HG02571 (cell line): ENCODE measurements around the gene SPIRE1.

Experiments
- ATAC-seq: cut with Tn5 transposase; IDR thresholded peaks from one replicate; pipeline ENCODE4 v1.9.1; 2021; ENCODE audit warnings: mild to moderate bottlenecking, moderate library complexity; ENCODE audit not compliant: unreplicated experiment

SPIRE1 gene

DNA sequence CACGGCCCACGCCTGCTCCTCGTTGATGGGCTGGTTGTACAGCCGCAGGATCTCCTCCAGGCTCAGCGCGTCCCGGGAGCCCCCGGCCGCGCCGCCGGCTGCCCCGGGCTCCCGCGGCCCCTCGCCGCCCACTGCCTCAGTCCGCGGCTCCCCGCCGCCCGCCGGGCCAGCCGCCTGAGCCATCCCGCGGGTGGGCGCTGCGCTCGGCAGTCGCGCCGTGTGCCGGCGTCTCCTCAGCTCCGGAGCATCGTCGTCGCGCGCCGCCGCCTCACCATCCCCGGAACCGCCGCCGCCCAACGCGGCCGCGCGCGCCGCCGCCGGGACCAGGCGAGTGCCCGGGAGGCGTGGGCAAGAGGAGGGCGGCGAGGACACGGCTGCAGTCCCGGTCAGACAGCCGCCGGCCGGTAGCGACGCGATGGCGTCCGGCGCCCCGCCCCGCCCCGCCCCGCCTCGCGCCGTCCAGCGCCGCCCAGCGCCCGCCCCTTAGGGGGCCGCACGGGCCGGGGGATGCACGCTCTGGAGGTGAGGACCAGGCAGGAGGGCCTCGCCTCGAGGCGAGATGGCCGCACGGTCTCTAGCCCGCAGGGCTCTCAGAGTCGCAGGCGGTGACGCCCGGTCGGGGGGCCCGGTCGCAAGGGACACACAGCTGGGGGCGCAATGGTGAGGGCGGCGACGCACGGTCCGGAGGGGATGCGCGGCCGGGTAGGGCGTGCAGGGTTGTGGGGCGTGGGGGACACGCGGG is at the start of gene SPIRE1:
TSS of gene SPIRE1 (minus strand) at position 424 of the 742 bp plus-strand sequence. CDS start at position 183, 241 bp downstream.
- ATAC-seq, result peak; percentile 76

DNA sequence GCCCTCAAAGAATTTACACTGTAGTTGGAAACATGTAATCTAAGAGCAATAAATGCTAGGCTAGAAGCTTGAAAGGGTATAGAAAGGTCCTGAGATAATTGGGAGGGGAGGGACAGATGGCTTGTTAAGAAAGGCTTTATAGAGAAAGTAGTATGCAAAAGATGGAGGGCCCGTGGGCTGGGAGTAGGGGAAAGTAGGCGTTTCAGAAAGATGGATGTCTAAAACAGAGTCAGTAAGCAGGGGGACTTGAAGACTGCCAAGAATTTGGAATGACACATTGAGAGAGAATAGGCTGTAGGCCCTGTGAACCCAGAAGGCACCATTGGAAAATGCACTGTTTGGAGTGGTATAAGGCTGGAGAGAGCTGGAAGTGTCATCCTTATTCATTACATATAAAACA is 45.8 kb upstream of the SPIRE1 start:
- no peak for ATAC-seq

DNA sequence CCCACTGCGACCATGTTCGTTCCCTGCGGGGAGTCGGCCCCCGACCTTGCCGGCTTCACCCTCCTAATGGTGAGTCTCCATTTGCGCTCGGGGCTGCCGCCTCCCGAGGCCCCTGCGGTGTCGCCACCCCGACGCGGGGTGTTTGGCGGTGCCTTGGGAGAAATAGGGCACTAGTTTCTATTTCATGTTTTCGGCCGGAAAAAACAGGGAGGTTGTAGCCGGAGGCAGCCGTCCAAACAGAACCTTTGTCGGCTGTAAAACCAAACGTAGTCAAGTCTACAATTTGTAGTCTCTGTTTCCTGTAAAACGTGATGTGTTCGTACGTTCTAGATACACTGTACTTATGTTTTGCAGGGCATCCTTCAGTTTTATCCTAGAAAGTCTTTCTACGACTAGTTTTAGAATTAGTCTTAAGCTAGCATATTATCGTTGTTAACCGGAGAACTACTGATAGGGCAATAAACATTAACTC is 45.2 kb upstream of the SPIRE1 start:
- ATAC-seq, result peak; percentile 33

DNA sequence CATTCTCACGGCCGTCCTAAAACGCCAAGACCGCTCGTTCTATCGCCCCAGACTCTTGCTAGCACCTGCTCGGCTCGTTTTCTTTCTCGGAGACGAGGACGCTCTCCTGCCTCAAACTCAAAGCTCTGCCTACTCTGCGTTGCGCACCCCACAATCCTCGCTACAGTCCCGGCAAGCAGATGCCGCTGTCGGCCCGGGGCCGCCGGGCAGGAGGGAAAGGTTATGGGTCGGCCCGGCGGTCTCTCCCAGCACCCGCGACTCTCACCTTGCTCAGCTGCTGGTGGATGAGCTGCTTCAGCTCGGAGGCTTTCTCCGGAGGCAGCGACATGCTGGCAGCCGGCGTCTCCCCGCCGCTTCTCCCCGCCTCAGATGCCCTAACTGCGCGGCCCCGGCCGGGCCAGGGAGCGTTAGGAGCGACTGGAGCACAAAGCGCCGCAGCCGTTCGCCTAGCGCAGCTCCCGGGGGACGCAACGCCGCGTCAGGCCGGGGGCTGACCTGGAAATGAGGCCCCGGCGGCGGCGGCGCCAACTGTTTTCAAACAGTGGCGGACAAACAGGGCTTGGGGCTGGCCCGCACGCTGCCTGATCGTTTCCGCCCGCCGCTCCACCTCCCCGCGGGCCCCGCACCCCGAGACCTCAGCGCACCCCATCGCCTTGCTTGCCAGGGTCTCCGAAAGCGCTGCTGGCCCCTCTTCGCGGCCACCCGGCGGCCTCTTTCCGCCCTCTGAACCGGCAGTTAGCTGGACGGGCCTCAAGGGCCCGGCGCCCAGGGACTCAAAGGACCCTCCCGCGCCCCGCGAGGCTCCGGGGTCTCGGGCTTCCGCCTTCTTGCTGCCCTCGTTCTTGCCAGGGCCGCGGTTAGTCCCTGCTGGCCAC is 44.6 kb upstream of the SPIRE1 start, which contains the start of the genes CEP76 and PSMG2:
TSS of gene CEP76 (minus strand) at position 503 of the 875 bp plus-strand sequence. CDS start at position 328, 175 bp downstream.
TSS of gene PSMG2 (plus strand) at position 822 of the 875 bp plus-strand sequence. CDS start 66 bp downstream, outside the sequence.
- peak; percentile 83 for ATAC-seq

DNA sequence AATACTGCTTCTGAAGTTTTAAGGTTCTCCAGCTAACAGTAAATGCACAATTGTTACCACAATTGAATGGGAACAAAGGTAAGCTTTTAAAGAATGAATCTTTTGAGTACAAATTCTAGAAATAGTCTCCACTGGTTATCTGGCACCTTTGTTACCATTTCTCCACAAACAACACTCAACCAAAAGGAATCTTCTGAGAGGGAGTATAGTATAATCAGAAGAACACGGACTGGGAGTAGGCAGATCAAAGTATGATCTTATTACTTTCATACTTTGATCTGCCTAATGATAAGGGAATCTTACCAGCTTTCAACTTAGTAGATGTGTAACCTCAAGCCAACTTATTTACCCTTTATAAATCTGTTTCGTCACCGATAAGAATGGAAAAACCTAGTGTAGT is 43.3 kb upstream of the SPIRE1 start:
- ATAC-seq, result no peak

DNA sequence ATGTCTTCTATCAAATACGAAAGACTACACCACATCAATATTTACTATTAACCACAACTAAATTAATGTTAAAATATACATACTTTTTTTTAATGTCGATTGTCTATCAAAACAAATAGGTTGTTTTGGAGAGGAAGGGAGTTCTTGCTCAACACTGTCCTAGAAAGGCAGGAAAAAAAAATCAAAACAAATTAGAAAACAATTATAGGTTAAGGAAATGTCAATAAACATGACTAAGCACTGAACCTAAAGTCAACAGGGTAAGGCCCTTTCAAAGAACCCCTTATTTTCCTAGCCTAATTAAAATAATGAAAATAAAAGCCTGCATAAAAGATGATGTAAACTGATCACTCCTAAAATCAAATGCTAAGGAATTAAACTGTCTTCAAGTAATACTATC is 41.8 kb upstream of the SPIRE1 start:
- ATAC-seq, result no peak

DNA sequence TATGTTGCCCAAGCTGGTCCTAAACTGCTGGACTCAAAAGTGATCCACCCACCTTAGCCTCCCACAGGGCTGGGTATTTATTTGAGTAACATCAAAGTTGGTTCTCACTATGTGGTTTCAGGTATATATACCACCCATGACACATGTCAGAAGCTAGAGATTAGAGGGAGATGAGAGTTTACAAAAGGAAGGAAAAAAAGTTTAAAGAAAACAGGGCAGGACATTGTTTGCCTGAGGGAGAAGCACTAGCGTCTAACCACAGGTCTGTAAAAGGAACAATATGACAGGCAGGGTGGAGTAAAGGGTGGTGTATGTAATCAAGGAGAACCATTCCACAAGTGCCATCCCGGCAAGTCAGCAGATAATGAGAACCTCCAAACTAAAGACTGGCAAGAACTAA is 36.1 kb upstream of the SPIRE1 start:
- ATAC-seq, result no peak

DNA sequence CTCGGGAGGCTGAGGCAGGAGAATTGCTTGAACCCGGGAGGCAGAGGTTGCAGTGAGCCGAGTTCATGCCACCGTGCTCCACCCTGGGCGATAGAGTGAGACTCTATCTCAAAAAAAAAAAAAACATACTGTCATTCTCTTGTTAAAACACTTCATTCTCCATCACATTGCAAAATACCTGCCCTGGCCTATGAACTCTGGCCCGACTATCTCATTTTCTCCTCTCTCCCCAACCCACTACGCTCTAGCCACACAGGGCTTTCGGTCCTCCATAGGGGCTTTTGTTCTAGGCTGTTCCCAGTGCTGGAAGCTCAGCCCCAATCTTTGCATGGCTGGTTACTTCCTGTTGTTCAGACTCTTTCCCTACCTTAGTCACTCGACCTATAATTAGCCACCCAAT is 34.3 kb upstream of the SPIRE1 start:
- no peak for ATAC-seq

DNA sequence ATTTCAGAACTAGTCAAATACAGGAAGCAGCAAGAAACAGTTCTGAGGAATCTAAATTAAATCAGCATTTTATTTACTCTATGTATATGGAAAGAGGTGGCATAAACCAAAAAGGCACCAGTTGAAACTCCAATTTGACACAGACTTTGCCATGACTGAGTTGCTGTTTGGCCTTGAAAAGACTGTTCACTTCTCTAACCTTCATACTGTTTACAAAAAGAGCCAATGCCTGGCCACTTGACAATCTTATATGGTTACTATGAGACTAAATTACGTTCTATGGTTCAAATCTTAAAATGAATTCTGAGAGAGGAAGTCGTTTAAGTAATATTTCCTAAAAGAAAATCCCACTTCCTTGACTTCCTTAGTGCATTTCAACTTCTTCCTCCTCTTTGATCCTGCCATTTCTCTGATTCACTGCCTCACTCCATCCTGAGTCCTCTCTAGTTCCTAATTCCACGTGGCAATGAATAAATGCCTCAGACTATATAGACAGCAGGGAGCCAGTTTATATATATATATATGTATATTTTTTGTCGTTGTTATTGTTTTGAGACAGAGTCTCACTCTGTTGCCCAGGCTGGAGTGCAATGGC is 31.4 kb upstream of the SPIRE1 start:
- ATAC-seq, result no peak

DNA sequence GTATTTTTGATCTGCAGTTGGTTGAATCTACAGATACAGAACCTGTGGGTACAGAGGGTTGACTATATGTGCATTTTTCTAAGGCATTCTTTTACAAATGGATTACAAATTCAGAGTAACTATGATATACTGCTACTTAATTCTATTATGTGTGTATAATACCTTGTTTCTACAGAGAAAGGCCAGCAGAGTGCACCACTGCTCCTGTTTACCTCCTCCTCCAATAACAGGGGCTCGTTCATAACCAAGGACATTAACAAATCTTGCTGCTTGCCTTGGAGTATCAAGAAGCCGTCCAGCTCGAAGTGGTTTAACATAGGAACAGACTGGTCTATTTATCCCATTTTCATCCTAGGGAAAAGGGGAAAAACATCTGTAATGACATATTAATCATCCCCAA is 28.2 kb upstream of the SPIRE1 start:
- no peak for ATAC-seq

DNA sequence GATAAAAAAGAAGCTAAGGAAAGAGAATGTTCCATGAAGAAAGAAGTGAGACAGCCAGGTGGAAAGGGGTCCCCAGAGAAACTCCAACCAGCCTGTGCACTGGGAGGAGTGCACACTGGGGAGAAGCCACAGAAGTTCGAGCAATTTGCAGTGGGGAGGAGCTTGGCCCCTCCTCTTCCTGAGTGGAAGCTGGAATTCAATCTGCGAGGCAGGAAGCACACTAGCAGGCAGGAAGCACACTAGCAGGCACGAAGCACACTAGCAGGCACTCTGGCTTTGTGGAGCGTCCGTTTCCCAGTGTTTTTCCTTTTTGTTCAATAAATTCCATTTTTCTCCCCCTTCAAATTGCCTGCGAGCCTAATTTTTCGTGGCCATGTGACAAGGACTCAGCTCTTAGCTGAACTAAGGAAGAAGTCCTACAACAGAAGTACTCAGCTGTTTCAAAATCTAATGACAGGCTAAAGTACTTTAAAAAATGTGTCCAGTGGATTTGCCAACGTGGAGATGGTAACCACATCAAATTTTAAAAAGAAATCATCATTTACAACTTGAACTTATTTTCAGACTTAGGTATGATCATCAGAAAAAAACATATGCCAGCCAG is 21.4 kb upstream of the SPIRE1 start:
- no peak for ATAC-seq

DNA sequence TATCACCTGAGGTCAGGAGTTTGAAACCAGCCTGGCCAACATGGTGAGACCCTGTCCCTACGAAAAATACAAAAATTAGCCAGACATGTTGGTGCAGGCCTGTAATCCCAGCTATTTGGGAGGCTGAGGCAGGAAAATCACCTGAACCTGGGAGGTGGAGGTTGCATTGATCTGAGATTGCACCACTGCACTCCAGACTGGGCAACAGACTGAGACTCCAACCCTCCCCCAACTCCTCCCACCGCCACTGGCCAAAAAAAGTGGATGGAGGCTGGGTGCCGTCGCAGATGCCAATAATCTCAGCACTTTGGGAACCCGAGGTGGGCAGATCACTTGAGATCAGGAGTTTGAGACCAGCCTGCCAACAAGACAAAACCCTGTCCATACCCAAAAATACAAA is 10.1 kb upstream of the SPIRE1 start:
- ATAC-seq, result no peak

DNA sequence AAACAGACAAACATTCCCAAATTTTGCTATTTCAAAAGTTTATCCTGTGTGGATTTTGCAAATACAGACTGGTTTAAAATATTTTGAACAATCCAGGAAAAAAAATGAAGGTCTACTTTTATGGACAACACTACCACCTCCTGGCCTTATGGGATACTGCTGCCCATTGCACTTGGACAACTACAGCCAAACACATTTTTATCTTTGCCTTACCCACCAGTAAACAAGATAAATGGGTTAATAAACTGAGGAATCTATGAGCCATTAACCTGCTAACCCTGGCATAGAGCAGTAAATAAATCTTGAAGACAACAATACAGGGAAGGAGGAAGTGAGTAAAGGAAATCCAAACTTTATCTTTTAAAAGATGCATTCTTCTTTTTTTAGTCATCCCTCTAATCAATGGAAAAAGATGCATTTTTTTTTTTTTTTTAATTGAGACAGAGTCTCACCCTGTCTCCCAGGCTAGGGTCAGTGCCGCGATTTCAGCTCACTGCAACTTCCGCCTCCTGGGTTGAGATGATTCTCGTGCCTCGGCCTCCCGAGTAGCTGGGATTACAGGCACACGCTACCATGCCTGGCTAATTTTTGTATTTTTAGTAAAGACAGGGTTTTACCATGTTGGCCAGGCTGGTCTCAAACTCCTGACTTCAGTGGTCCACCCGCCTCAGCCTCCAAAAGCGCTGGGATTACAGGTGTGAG is 2.1 kb upstream of the SPIRE1 start:
- no peak for ATAC-seq

DNA sequence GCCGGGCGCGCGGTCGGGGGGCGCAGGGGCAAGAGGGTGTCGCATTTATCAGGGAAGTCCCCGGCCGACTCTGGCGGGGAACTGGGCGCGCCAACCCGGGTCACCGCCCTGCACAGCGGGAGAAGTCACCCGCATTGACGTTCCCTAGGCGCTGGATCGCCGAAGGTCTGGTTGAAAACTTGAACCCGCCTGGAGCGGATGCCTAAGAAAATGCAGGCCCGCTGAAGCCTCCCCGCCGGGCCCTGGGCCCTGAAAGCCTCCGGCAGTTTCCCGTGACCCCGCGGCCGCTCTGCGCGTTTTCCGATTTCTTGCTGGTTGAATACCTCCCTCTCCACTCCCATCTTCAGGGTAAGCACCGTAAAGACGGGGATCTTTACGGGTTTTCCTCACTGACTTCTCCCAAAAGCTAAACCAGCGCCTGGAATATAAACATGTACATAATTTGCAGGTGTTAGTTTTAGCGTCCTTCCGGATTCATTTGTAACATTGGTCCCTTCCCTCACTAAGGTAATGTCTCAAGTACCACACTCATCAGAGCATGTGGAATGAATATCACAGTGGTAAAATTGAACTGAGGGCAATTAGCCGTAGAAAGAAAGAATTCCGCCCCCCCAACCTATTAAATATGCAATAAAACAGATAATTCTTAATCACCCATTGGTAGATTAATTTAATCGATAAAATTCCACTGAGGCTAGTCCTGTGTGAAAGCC is 675 bp upstream of the SPIRE1 start:
- ATAC-seq, result peak; percentile 19

DNA sequence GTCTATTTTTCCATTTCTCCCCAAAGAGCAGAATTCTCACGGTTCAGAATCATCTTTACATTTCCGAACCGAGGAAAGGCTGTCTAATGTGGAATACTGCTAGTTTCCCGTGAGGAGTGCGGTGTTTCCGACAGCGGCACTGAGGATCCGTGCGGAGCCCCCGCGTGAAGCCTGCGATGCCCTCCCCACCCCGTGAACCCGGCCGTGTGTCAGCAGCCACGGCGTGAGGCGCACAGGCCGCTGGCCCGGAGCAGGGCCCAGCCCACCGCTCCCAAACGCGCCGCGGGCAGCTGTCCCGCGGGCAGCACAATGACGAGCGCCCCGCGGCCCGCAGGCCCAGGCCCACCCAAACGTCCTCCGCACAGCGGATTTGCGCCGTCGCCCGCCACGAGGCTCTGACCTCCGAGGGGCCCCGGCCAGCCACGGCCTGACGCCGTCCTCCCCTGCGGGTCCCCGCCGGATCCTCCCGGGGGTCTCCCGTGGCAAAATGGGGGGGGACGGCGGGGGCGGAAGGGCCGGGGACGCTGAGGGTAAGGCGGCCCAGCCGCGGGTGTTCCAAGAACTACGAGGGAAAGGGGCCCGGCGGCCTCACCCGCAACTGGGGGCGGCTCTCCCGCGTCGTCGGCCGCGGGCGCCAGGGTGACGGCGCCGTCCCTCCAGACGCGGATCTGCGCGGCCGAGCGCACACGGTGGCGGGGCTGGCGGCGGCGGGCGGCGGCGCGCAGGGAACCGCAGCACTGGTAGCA is 796 bp downstream of the SPIRE1 start:
- peak; percentile 43 for ATAC-seq

DNA sequence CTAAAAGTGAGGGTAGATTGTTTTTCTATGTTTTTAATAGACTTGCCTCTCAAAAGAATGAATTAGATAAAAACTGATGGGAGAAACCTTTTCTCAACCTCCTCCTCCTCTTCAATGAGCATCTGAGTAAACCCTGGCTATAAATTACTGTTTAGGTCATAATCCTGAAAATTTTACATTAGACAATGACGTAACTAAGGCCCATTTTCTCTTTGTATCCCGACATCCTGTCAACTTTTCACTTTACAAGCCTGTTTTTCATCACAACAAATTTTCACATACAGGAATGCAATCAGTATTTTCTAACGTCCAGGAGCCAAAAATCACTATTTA is 1.3 kb downstream of the SPIRE1 start:
- no peak for ATAC-seq

DNA sequence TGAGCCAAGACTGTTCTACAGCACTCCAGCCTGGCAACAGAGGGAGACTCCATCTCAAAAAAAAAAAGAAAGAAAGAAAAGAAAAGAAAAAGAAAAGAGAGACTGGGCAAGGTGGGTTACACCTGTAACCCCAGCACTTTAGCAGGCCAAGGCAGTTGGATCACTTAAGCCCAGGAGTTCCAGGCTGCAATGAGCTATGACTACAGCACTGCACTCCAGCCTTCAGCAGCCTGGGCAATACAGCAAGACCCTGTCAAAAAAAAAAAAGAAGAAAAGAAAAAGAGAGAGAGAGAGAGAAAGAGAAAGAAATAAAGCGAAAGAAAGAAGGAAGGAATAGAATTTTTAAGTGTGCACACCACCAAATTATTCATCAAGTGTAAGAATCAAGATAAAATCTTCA is 2.9 kb downstream of the SPIRE1 start:
- no peak for ATAC-seq

DNA sequence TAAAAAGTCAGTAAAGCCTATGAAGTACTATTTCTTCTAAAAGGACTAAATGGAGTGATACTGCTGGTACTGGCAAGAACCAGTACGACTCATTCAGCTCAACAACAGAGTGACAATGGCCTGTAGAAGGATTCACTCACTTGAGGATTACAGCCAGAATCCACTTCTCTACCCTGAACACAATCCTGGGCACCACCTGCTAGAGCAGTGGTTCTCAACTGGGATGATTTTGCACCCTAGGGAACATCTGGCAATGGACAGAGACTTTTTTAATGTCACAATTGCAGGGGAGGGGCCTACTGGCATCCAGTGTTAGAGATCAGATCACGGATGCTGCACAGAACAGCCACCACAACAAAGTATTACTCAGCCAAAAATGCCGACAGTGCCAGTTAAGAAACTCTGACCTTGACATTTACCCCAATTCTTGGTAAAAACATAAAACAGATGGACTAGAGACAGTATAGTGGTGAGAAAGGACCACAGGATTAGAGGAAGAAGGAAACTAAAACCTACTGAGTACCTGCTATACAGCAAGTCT is 5.0 kb downstream of the SPIRE1 start:
- ATAC-seq, result no peak

DNA sequence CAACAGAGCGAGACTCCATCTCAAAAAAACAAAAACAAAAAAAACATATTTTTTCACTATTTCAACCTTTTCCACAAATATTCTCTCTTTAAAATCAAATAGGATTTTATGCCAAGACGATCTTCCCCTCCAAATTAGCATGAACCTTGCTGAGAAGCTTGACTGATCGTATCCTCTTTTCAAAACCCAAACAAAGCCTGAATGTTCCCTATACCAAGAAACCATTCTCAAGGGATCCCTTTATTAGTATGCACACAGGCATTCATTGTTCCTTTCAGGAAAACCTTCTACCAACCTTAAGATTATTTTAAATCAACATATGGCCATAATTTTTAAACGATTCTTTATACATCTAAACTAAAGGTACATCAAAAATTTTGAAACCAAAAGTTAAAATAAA is 6.3 kb downstream of the SPIRE1 start:
- no peak for ATAC-seq
